Trophoblast cell (in vitro differentiated cells and primary cell): Measurements from ENCODE around the gene PTCHD1.

Experiments
- DNase-seq, 2 donors: peaks; one replicate each; pipeline ENCODE4 v3.0.0-alpha.2; 2016
- H2AFZ ChIP-seq: 2 replicates; pipeline ENCODE4 v1.6.1; 2013; ENCODE audit warnings: low read length, moderate library complexity, mild to moderate bottlenecking; ENCODE audit not compliant: insufficient read depth, poor library complexity
- H2AK5ac ChIP-seq: 2 replicates; pipeline ENCODE4 v1.6.1; 2013; ENCODE audit warnings: mild to moderate bottlenecking, low read length
- H2BK120ac ChIP-seq: 2 replicates; pipeline ENCODE4 v1.6.1; 2013; ENCODE audit warnings: low read length, mild to moderate bottlenecking, moderate library complexity; ENCODE audit not compliant: insufficient read depth, poor library complexity
- H2BK12ac ChIP-seq: 2 replicates; pipeline ENCODE4 v1.6.1; 2013; ENCODE audit warnings: mild to moderate bottlenecking, low read length, moderate library complexity
- H2BK5ac ChIP-seq: 2 replicates; pipeline ENCODE4 v1.6.1; 2013; ENCODE audit warnings: low read length, low read depth, moderate library complexity, mild to moderate bottlenecking; ENCODE audit not compliant: poor library complexity
- H3K14ac ChIP-seq: 2 replicates; pipeline ENCODE4 v1.6.1; 2013; ENCODE audit warnings: mild to moderate bottlenecking, low read length
- H3K18ac ChIP-seq: 2 replicates; pipeline ENCODE4 v1.6.1; 2013; ENCODE audit warnings: mild to moderate bottlenecking, low read length
- H3K23ac ChIP-seq: 2 replicates; pipeline ENCODE4 v1.6.1; 2013; ENCODE audit warnings: low read length
- H3K27ac ChIP-seq: 2 replicates; pipeline ENCODE4 v1.5.1; 2013; ENCODE audit warnings: low read depth, mild to moderate bottlenecking, inconsistent platforms, low read length, moderate library complexity
- H3K27me3 ChIP-seq: 2 replicates; pipeline ENCODE4 v1.6.1; 2013; ENCODE audit warnings: inconsistent platforms, mild to moderate bottlenecking, low read length, moderate library complexity; ENCODE audit not compliant: insufficient read depth
- H3K36me3 ChIP-seq, 2 experiments: 1 replicate in 1 of 2; 2 replicates in 1 of 2; pipeline ENCODE4 v1.6.1; 2013; ENCODE audit warnings: low read length in 2 of 2, mild to moderate bottlenecking in 2 of 2, moderate library complexity in 1 of 2; ENCODE audit not compliant: insufficient read depth in 2 of 2, control insufficient read depth in 1 of 2
- H3K4ac ChIP-seq: 2 replicates; pipeline ENCODE4 v1.6.1; 2013; ENCODE audit warnings: low read depth, mild to moderate bottlenecking, low read length, moderate library complexity
- H3K4me1 ChIP-seq, 2 experiments: 1 replicate in 1 of 2; 2 replicates in 1 of 2; pipeline ENCODE4 v1.6.1; 2013; ENCODE audit warnings: low read length in 2 of 2, mild to moderate bottlenecking in 2 of 2, moderate library complexity in 1 of 2; ENCODE audit not compliant: insufficient read depth in 2 of 2, control insufficient read depth in 1 of 2
- H3K4me2 ChIP-seq: 2 replicates; pipeline ENCODE4 v1.6.1; 2013; ENCODE audit warnings: inconsistent platforms, mild to moderate bottlenecking, low read length, moderate library complexity
- H3K4me3 ChIP-seq: 2 replicates; pipeline ENCODE4 v1.5.1; 2013; ENCODE audit warnings: mild to moderate bottlenecking, low read depth, low read length, inconsistent platforms
- H3K79me1 ChIP-seq: one replicate; pipeline ENCODE4 v1.6.1; 2013; ENCODE audit warnings: low read length
- H3K79me2 ChIP-seq: 2 replicates; pipeline ENCODE4 v1.6.1; 2013; ENCODE audit warnings: low read length, mild to moderate bottlenecking; ENCODE audit not compliant: control insufficient read depth, insufficient read depth, poor library complexity
- H3K9ac ChIP-seq: 2 replicates; pipeline ENCODE4 v1.6.1; 2013; ENCODE audit warnings: mild to moderate bottlenecking, low read length
- H3K9me3 ChIP-seq: 2 replicates; pipeline ENCODE4 v1.6.1; 2013; ENCODE audit warnings: low read depth, mild to moderate bottlenecking, control low read depth, inconsistent platforms, low read length; ENCODE audit not compliant: insufficient read depth
- H4K12ac ChIP-seq: 2 replicates; pipeline ENCODE4 v1.6.1; 2013; ENCODE audit warnings: low read depth, mild to moderate bottlenecking, low read length, moderate library complexity
- H4K8ac ChIP-seq: 2 replicates; pipeline ENCODE4 v1.6.1; 2013; ENCODE audit warnings: low read depth, mild to moderate bottlenecking, low read length, moderate library complexity
- H4K91ac ChIP-seq: one replicate; pipeline ENCODE4 v1.6.1; 2013; ENCODE audit warnings: low read depth, mild to moderate bottlenecking, low read length, moderate library complexity
- WGBS: extraction: QIAGEN DNeasy Blood & Tissue Kit; methylation state at CpG from one replicate; pipeline ENCODE4 v1.1.7; 2013; ENCODE audit warnings: missing lambda C conversion rate; ENCODE audit not compliant: insufficient read length, insufficient coverage; ENCODE audit errors: extremely low coverage; 5-methylcytosine and 5-hydroxymethylcytosine counted together

PTCHD1 gene

DNA sequence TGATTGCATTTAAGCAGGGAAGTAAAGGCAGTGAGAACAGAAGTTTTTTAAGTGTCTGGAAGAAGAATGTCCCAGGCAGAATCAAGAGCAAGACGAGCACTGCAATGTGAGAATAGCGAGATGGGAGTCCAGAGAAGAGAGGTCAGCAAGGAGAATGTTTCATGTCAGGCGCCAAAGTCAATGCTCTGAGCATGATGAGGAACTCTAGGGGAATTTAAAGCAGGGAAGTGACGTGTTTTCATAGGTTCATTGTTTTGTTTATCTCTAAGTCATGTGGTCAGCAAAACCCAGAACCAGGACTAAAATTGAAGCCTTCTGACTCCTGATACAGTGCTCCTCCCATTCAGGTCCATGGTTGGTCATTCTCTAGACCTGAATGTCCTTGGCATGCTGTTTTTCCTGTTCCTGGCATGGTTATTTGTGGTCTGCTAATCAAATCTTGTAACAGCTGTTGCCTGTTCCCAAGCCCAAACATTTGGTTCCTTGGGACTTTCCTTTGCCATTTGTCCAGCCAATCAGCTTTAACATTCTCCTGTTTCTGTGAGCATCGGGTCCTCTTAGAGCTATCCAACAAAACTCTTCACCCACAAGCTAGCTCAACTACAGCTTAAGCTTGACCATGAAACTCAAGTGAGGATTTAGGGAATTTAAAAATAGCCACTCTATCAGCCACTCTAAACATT, 37.7 kb downstream of the PTCHD1 start:
- no peak overlapping the region for H3K18ac ChIP-seq
- H3K36me3 ChIP-seq, result no peaks in the 10 kb centered on the region
- H2BK120ac ChIP-seq, result no peak overlapping the region
- no peak overlapping the region for H3K4me3 ChIP-seq
- no peak overlapping the region for H3K4ac ChIP-seq
- no peak overlapping the region for H2AFZ ChIP-seq
- H4K12ac ChIP-seq, result no peak overlapping the region
- no peak overlapping the region for H2AK5ac ChIP-seq
- no peak overlapping the region for H3K9ac ChIP-seq
- no peak overlapping the region for H3K23ac ChIP-seq
- H3K79me2 ChIP-seq, result no peaks in the 10 kb centered on the region
- H3K9me3 ChIP-seq, result no peaks in the 10 kb centered on the region
- H2BK12ac ChIP-seq, result no peak overlapping the region
- no peaks in the 10 kb centered on the region for H3K27me3 ChIP-seq
- H4K8ac ChIP-seq, result no peak overlapping the region
- DNase-seq, result no peak
- H3K4me1 ChIP-seq, result peaks cover 2 to 4% of the 10 kb centered on the region in 2 experiments
- no peak overlapping the region for H3K4me2 ChIP-seq
- H3K14ac ChIP-seq, result no peak overlapping the region
- H3K27ac ChIP-seq, result no peak overlapping the region
- no peaks in the 10 kb centered on the region for H3K79me1 ChIP-seq
- no peak overlapping the region for H4K91ac ChIP-seq
- no CpG with 5 or more reads among the region's 5 CpGs for WGBS
- H2BK5ac ChIP-seq, result no peak overlapping the region

DNA sequence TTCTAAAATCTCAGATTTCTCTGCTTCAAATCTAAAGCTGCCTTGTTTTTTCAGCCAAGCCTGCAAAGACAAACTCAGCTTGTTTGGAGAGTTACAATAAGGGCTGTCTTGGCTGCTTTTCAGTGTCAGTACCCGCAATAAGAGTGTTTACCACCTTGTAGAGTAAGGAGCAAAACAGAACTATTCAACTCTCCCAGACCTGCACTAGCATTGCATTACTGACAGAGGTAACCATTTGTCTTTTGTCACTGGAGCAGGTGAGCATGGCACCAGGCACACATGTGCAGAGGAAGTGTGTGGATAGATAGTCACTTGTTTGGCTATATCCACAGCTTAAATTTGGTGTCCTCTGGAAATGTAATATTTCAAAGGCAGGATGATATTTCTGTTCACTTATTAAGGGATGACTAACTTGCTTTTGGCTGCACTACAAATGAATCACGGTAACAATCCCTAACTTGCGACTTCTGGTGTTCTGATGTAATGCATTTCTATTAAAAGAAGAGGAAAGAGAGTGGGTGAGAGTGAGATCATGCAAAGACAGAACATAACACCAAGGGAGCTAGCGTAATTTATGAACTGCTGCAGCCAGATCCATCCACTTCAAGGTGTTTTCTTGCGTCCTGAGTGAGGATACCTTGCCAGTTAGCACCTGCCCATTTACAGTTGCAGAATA, 38.6 kb downstream of the PTCHD1 start:
- no peaks in the 10 kb centered on the region for H3K36me3 ChIP-seq
- H4K91ac ChIP-seq, result no peak overlapping the region
- H2AFZ ChIP-seq, result no peak overlapping the region
- no peaks in the 10 kb centered on the region for H3K27me3 ChIP-seq
- no peak for DNase-seq
- H3K79me1 ChIP-seq, result no peaks in the 10 kb centered on the region
- no peak overlapping the region for H3K4me2 ChIP-seq
- no peak overlapping the region for H4K8ac ChIP-seq
- H4K12ac ChIP-seq, result no peak overlapping the region
- H3K9ac ChIP-seq, result no peak overlapping the region
- no peak overlapping the region for H3K14ac ChIP-seq
- H3K18ac ChIP-seq, result no peak overlapping the region
- H3K23ac ChIP-seq, result no peak overlapping the region
- H2BK12ac ChIP-seq, result no peak overlapping the region
- no peak overlapping the region for H2AK5ac ChIP-seq
- H3K9me3 ChIP-seq, result no peaks in the 10 kb centered on the region
- H2BK120ac ChIP-seq, result no peak overlapping the region
- no peak overlapping the region for H2BK5ac ChIP-seq
- no peak overlapping the region for H3K27ac ChIP-seq
- WGBS, result no CpG with 5 or more reads among the region's 5 CpGs
- no peak overlapping the region for H3K4me3 ChIP-seq
- no peak overlapping the region for H3K4ac ChIP-seq
- H3K79me2 ChIP-seq, result no peaks in the 10 kb centered on the region
- peaks cover 2 to 4% of the 10 kb centered on the region in 2 experiments for H3K4me1 ChIP-seq

DNA sequence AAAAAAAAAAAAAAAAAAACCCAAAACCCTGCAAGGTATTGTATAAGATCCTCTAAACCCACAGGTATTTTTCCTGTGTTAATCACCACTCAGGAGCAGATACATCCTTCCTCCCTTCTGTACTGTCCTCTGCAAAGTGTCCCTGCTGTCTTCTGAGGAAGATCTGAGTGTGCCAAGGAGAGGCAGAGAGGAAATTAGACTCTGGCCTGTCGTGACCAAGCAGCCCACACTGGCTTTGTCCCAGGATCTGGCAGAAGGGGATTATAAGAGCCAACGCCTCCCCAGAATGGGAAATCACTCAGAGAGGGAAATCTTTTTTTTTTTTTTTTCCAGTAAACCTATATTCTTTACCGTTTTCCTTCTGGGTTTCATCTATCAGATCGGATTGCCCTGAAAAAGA, 39.6 kb downstream of the PTCHD1 start:
- Histone ChIP-seq H3K23ac (no peak overlapping the region), H3K4me2 (no peak overlapping the region), H3K9me3 (no peaks in the 10 kb centered on the region), H3K27ac (no peak overlapping the region), H3K9ac (no peak overlapping the region), H3K14ac (no peak overlapping the region), H3K36me3 (no peaks in the 10 kb centered on the region), H2AK5ac (no peak overlapping the region), H4K91ac (no peak overlapping the region), H3K79me2 (no peaks in the 10 kb centered on the region), H3K4me3 (no peak overlapping the region), H2AFZ (no peak overlapping the region), H4K8ac (no peak overlapping the region), H3K27me3 (no peaks in the 10 kb centered on the region), H3K79me1 (no peaks in the 10 kb centered on the region), H4K12ac (no peak overlapping the region), H3K18ac (no peak overlapping the region), H2BK12ac (no peak overlapping the region), H3K4me1 (peaks cover 2 to 4% of the 10 kb centered on the region in 2 experiments), H2BK5ac (no peak overlapping the region), H2BK120ac (no peak overlapping the region), H3K4ac (no peak overlapping the region)
- no CpG with 5 or more reads among the region's 4 CpGs for WGBS
- no peak for DNase-seq

DNA sequence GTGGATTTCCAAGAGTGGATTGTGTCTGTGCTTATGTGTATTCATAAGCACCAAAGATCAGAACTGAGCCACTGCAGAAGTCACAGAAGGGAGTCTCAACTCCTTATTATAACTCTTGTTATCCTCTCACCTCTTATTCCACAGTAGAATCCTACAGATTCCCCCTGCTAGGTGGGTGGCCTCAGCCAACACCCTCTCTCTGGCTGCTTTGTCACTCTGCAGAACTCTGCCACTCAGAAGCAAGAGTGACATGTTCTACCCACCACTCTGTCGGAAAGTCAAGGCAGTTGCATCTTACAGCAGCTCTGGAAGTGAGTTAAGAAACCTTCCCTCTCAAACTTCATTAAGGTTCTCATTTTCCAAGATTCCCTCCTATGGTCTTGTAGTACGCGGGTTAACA, 41.9 kb downstream of the PTCHD1 start:
- Histone ChIP-seq H4K91ac (no peak overlapping the region), H3K4me1 (peaks cover 2 to 4% of the 10 kb centered on the region in 2 experiments), H3K9ac (no peak overlapping the region), H4K12ac (no peak overlapping the region), H3K9me3 (no peaks in the 10 kb centered on the region), H3K79me1 (no peaks in the 10 kb centered on the region), H3K4me2 (no peak overlapping the region), H4K8ac (no peak overlapping the region), H3K27ac (no peak overlapping the region), H3K14ac (no peak overlapping the region), H2BK120ac (no peak overlapping the region), H3K23ac (no peak overlapping the region), H3K79me2 (no peaks in the 10 kb centered on the region), H2AK5ac (no peak overlapping the region), H3K4ac (no peak overlapping the region), H3K18ac (no peak overlapping the region), H2AFZ (no peak overlapping the region), H3K4me3 (no peak overlapping the region), H3K36me3 (no peaks in the 10 kb centered on the region), H2BK5ac (no peak overlapping the region), H2BK12ac (no peak overlapping the region), H3K27me3 (no peaks in the 10 kb centered on the region)
- no CpG with 5 or more reads among the region's 3 CpGs for WGBS
- no peak for DNase-seq
